AG08395 (cell line): ENCODE data around the gene GCLM.
"Not testable (repeated sequence)": the region's sequence is repeated elsewhere in the genome, so short reads cannot be mapped to it uniquely, and the experiment has no call there.

Source experiments
- DNase-seq: peaks from one replicate; pipeline ENCODE4 v3.0.0; 2012; ENCODE audit warnings: mixed read lengths, low spot score

The GCLM gene, protein sequence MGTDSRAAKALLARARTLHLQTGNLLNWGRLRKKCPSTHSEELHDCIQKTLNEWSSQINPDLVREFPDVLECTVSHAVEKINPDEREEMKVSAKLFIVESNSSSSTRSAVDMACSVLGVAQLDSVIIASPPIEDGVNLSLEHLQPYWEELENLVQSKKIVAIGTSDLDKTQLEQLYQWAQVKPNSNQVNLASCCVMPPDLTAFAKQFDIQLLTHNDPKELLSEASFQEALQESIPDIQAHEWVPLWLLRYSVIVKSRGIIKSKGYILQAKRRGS

DNA sequence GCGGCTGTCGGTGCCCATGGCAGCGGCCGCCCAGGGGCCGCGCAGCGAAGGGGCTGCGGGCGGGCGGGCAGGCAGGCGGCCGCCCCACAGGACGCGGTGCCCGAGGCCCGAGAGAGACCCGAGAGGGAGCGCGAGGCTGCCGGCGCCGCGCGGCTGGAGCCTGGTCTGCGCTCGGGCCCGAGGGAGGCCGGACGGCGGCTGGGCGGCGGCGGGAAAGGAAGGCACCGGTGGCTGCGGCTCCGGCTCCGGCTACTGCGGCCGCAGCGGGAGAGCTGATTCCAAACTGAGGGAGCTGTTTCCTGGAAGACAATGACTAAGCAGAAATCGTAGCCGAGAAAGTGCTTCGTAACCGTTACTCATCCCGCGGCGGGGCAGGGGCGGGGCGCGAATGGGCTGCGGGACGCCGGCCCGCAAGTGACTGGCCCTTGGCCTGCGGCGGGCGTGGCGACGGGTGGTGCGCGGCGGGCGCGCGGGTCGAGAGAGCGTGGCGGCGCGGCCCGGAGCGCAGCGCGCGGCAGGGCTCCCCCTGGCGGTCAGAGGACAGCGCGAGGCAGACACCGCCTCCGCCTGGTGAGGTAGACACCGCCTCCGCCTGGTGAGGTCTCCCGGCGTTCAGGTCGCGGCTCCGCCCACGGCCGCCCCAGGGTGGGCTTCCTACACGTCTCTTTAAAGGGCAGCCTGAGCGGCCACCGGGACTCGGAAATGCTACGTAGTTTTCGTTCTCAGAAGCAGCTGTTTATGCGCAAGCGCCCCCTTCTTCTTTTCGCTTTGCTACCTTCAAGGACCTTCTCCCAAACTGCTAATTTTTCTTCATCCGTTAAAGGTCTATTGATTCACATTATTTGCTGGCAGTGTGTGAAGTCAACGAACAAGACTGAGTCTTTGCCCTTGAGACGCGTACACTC lies at the start of gene GCLM:
Gene GCLM (minus strand): TSS at position 285 of the 905 bp plus-strand sequence. CDS start 267 bp downstream, at position 18.
- DNase-seq, result peak; percentile 95

DNA sequence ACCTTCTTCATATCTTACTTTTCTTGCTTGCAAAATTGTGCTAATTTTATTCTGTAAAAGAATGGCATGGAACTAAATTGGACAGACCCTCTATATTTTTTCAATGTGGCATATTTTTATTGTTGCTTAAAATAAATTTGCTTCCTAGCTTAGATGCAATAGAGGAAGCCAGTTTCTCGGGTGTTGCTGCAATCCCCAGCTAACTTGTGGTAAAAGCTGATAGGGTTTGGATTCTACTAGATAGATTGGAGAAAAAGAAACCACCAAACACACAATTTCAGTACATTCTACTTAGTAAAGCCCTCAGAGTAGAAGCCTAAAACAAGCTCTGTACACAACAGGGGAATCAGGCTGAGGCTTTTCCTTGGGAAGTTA lies 49.5 kb upstream of the GCLM start:
- no peak for DNase-seq

DNA sequence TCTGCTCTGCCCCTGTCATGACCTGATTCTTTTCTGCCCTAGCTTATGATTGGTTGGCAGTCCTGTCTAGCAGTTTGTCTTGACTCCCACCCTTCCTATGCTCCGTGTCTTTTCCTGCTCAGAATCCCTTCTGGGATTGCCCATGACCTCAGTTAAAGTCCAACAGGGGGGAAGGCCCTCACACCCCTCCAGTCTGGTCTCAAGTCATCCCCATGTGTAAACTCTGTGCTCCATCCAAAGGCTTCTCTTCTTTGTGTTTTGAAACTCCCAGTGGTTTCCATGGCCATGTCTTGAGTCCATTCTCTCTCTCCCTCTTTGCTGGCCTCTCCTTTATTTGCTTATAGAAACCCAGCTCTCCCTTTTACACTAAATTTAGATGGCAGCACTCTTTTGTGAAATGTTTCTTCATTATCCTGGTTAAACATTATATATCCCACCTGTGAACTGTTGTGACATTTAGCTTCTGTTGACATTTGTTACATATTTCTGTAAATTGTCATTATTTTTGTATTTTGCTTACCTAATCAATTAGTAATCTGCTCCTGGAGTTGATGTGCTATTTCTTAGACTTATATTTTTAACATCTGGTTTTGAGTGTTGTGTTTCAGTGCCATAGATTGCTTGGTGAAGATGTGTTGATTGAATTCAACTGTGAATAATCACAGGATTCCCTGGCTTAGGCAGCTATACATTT lies 48.9 kb upstream of the GCLM start:
- no peak for DNase-seq

DNA sequence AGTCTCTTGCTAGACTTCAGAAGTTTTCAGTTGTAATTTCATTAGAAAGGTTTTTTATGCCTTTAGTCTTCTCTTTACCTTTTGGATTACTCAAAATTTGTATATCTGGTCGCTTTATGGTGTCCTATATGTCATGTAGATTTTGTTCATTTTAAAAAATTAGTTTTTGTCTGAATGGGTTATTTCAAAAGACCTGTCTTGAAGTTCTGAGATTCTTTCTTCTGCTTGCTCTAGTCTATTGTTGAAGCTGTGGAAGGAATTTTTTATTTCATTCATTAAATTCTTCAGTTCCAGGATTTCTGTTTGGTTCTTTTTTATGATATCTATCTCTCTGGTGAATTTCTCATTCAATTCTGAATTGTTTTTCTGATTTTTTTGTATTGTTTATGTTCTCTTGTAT lies 46.5 kb upstream of the GCLM start:
- no peak for DNase-seq

DNA sequence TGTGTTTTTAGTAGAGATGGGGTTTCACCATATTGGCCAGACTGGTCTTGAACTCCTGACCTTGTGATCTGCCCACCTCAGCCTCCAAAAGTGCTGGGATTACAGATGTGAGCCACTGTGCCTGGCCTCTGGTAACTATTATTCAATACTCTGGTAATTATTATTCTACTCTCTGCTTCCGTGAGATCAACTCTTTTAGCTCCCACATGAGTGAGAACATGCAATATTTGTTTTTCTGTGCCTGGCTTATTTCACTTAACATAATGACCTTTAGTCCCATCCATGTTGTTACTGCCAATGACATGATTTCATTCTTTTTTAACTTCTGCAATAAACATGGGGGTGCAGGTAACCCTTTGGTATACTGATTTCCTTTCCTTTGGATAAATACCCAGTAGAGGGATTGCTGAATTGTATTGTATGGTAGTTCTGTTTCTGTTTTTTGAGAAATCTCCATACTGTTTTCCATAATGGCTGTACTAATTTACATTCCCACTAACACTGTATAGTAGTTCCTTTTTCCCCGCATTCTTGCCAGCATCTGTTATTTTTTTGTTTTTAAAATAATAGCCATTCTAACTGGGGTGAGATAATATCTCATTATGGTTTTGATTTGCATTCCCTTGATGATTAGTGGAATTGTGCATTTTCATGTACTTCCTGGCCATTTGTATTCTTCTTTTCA lies 37.9 kb upstream of the GCLM start:
- not testable (repeated sequence) for DNase-seq

DNA sequence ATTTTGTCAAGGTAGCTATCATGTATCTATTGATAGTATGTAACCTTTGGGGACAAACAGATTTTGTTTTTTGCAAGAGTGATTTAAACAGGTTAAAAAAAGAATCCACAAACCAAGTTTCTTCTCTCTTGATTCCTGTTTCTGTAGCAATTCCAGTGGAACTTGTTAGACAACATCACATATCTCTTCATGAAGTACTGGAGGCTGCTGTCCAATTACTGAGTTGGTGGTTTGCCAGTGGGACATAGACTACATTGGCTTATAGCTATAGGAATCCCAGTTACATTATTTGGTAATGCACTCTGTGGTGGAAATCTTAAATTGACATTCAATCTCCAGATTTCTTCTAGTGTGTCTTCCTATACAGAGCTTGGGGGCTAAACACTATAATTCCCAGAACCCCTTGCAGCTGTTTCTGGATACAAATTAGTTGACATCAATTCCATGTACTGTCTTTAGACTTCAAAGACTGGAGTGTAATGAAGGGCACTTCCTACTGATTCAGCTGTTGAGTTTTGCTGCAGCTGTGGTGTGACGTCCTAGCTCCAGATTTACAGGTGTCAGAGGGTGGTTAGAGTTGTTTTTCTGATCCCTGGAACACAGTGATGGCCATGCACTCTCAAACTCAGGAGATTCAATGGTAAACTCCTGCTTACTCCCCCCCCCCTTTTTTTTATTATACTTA lies 29.4 kb upstream of the GCLM start:
- no peak for DNase-seq

DNA sequence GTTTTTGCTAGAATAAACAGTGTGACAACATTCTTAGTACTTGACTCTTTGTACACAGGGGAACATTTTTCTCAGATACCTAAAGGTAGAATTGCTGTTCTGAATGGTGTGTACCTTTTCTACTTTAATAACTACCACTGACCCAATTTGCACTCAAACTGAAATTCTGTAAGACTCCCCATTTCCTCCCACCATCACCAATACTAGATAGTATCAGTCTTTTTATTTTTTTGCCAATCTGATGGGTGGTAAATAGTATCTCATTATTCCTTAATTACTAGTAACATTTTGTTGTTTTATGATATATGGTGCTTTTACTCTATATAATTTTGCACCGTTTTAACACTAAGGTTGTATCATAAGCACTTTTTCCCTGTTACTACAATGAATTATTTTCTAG lies 28.8 kb upstream of the GCLM start:
- DNase-seq, result no peak

DNA sequence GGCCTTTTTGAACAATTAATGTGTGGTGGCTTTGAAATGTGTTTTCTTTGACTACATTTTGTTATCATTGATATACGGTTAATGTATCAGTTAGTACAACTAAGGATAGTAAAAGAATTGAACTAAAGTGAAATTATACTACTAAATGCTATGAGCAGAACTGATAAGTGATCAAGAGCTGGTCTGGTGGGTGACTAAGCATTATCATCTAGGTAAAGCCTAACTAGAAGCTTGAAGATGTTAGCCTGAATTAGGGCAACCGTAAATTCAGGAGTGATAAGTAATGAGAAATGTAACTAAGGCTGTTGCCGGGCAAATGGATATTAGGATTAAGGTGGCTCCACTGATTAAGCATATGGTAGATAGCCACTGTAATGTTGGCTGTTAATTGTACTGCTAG lies 16.0 kb upstream of the GCLM start:
- DNase-seq, result no peak

DNA sequence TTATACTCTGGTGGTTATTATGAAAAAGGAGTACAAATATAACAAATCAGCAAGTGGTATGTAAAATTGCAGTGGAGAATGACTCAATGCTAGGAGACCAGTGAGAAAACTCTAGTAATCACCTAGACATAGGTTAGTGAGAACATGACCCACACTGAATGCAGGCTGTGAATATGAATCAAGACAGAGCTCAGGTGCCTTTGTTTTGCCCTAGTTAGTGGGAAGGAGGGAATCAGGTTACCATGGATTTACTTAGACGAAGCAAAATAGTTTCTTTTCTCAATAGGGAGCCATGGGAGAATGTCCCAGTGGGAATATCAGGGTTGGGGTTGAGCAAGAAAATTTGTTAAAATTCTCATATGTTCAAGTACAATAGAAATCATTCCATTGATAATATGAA lies 10.6 kb upstream of the GCLM start:
- no peak for DNase-seq

DNA sequence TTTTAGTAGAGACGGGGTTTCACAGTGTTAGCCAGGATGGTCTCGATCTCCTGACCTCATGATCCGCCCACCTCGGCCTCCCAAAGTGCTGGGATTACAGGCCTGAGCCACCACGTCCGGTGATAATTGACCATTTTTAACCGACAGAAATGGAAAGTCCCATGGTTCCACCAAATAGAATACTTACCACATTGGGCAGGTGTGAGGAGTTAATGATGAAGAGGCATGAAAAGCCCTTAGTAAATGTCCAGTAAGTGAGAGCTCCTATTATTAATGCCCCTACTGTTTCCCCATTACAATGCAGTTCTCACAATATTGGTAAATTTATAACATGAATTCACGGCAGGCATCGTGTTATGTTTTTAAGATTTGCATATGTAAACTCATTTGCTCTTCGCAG lies 8.1 kb upstream of the GCLM start:
- no peak for DNase-seq

DNA sequence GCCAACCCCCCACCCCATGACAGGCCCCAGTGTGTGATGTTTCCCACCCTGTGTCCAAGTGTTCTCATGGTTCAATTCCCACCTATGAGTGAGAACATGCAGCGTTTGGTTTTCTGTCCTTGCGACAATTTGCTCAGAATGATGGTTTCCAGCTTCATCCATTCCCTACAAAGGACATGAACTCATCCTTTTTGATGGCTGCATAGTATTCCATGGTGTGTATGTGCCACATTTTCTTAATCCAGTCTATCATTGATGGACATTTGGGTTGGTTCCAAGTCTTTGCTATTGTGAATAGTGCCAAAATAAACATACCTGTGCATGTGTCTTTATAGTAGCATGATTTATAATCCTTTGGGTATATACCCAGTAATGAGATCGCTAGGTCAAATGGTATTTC lies 1.6 kb upstream of the GCLM start:
- not testable (repeated sequence) for DNase-seq

DNA sequence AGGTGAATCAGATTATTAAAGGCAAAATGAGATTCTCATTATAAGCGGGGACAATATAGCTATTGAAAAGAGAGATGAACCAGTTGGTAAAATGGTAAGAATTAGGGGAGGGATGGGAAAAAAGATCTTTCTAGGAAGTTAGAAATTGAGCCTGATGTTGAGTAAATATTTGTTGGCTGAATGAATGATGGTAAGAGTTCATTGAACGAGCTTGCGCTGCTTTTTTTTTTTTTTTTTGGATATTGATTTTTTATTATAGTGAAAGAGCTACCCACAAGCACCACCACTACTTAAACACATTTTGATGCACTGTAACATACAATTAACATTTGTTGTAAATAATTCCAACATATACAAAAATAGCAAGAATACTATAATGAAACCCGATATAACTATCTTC lies 1.1 kb upstream of the GCLM start:
- no peak for DNase-seq

DNA sequence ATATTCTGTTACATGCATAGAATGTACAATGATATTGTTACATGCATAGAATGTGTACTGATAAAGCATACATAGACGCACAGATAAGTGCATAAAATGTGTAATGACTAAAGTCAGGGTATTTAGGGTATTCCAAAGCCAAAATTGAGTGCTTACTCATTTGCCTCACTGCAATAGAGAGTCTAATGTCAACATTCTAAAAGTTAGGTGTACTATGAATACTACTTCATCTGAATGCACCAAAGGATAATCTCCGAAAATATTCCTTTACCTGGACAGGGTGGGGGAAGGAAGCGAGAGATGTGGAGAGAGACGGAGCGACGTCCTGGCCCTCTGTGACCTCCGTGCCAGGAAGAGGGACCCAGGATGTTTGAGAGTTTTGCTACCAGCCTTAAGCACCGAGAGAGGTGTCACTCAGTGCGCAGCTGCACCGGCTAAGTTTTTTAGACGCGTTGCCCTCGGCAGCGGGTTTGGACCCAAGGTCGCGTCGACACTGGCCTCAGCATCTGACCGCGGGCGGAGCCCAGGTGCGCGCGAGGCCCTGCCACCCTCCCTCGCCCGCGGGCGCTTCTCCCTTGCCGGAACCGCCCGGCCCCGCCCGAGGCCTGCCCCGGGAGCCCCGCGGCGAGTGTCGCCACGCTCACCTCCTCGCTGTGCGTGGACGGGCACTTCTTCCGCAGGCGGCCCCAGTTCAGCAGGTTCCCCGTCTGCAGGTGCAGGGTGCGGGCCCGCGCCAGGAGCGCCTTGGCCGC lies 660 bp downstream of the GCLM start:
- DNase-seq, result peak; percentile 18

DNA sequence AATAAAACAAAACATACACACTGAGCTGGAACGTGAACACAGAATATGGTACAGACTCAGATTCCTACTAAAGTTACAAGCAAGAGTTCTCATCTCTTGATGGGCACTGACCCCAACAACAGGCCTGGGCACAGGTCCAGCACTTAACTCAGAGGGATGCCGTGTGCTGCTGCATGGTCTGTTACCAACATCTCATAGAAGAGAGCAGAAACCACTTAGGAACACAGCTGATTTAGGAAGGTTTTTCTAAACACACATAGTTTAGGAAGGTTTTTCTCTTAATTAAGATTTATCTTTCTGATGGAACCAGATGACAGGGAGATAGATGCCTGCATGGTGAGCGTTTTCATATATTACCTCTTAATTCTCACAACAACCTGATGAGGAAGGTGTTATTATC lies 1.5 kb downstream of the GCLM start:
- peak; percentile 11 for DNase-seq

DNA sequence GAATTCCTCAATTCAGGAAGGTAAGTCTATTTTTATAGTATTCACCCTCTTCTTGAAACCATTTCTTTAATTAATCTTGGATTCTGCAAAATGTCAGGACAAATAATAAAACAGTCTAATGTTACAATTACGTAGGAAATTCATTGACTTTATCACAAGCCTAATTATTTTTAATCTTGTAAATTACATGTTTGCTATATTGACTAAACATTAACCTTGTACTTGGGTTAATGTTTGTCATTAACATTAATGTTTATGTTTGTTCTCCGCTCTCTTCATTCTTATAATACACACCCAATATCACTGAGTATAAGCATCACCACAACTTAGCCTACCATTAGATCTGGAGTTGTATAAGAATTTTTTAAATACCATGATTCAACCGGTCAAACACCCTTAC lies 2.8 kb downstream of the GCLM start:
- DNase-seq, result no peak

DNA sequence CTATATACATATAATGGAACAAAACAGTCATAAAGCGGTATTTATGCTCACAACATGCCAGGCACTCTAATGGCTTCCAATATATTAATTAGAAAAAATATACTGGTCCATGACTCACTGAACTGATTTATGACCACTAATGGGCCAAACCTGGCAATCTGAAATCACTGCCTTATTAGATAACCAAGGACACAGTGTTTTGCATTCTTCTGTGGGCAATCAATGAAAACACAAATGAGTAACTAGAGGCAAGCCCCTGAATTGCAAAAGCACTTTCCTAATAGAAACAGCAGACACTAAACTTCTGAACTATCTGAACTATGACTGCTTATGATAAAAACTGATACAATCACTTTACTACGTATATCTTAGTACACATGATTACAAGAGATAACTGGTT lies 3.5 kb downstream of the GCLM start:
- DNase-seq, result peak; percentile 31

DNA sequence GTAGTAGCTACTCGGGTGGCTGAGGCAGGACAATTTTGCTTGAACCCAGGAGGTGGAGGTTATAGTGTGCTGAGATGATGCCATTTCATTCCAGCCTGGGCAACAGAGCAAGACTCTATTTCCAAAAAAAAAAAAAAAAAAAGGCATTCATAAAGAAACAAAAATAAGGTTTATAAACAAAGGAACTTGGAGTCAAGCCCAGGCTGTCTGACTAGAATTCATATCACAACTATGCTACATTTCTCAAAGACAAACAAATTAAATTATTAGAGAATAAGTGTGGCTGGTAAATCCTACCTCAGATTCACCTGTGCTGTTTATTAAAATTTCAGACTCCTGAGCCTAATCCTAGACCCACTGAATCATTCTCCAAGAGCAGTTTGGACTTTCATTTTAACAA lies 4.2 kb downstream of the GCLM start:
- DNase-seq, result no peak

DNA sequence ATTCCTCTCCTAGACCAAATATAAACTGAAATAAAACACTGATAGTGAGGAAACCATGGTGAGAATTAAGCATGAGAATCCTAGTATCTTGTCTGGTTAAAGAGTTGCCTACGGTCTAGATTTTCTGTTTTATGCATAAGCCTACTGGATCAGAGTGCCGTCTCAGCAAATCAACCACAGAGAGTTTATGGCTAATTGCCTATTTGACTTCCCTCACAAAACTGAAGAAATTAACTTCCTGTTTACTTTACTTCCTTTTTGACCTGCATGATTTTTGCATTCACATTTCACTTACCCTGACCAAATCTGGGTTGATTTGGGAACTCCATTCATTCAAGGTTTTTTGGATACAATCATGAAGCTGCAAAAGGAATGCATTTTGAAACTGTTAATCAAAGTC lies 5.0 kb downstream of the GCLM start:
- no peak for DNase-seq

DNA sequence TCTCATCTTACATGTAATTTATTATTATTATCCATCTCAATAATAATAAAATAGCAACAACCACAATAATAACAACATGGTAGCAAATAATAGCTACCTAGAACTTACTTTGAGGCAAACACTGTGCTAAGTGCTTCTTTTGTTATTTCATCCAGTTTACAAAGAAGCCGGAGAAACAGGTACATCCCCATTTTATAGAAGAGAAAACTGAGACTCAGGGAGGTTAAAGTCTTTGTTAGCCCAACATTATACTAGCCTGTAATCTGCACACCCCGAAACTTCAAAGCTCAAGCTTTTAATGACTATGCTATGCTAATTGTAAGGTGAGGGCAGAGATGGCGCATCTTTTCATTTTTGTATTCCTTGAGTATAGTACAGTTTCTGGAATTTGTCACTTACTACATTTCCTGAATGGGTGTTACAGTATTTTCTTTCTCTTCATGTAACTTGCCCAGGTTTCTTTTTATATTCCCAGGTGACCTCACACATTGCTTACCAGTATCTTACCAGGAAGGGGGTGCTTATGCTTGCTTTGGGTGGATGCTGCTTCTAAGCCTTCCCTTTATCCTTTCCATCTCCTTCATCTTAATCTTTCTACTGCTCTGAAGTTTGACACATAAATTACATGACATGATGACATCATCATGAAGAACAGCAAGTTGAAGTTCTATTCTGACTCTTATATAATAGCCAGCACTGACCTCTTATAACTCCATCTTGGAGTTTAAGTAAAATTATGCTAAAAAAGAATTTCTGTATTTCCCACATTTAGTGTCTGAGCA lies 8.3 kb downstream of the GCLM start:
- no peak for DNase-seq

DNA sequence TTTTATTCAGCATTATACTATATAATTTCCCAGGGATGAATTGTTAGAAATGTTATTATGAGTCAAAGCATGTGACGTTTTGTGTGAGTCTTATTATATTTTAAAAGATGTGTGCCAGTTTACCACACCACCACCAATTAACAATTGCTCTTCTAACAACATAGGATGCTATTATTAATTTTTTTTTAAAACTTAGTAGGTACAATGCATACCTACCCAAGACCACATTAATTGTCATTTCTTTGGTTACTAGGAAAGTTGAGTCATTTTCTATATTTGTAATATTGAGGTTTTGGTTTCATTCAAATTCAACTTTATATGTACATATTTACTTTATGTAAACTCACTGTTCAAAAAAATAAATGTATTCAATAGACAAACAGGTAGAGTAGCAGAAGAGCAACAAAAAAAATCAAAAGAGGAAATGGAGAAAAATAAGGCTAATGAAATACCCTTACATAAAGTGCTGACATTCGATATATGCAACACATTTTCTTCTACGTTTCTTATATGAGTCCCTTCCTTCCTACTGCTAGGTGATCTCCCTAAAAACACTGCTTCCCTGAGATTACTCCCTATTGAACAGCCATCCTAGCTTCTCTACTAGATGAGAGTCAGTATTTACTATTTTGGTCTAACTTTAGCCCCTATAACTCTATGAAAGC lies 9.6 kb downstream of the GCLM start:
- no peak for DNase-seq
